ENCODE data around the gene ZPLD1.

The ZPLD1 gene

DNA sequence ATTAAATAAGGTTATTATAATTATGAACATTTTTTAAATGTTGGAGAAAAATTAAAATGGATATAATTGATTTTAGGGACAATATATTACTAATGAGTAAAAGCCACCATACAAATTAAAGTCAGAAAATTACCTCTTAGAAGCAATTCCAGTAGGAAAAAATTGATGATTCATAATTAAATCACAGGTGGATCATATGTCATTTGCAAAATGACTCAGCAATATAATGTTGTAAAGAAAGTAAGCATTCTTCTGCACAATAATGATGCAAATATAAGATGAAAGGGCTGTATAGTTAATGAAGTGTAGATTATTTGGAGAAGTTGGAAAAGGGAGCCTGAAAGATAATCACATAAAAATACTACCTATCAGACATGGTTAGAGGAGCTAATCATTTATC, 25.8 kb downstream of the ZPLD1 start:
- H3K4me3 ChIP-seq = no peak overlapping the region
- intact Hi-C loops (cut with DNase I; ENCODE audit: low total_unique reads) = no loop called here
- H3K9me3 ChIP-seq = no peaks in the 10 kb centered on the region
- no peaks in the 10 kb centered on the region for H3K36me3 ChIP-seq
- TF ChIP-seq, protein P1, sequence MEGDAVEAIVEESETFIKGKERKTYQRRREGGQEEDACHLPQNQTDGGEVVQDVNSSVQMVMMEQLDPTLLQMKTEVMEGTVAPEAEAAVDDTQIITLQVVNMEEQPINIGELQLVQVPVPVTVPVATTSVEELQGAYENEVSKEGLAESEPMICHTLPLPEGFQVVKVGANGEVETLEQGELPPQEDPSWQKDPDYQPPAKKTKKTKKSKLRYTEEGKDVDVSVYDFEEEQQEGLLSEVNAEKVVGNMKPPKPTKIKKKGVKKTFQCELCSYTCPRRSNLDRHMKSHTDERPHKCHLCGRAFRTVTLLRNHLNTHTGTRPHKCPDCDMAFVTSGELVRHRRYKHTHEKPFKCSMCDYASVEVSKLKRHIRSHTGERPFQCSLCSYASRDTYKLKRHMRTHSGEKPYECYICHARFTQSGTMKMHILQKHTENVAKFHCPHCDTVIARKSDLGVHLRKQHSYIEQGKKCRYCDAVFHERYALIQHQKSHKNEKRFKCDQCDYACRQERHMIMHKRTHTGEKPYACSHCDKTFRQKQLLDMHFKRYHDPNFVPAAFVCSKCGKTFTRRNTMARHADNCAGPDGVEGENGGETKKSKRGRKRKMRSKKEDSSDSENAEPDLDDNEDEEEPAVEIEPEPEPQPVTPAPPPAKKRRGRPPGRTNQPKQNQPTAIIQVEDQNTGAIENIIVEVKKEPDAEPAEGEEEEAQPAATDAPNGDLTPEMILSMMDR (IDR thresholded peaks at IDR 0.05) = no peak
- no peaks in the 10 kb centered on the region for H3K4me1 ChIP-seq
- DNase-seq = no peak
- H3K27ac ChIP-seq = no peak overlapping the region
- H3K27me3 ChIP-seq = no peaks in the 10 kb centered on the region

DNA sequence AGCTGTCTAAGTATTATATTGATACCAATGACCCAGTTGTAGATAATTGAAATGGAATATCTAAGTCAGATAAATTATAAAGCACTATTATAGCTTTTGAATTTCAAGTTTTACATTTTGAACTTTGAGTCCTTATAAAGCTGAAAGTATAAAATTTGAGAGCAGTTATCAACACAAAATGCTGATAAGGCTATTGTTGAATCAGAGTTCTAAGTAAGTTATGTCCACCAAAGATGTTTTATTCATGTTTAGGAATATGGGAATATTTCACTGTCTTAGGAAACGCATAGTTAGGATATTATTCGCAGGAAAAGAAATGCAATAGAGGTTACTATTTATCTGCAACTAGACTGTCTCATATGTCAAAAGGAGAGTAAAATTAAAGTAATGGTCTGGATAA, 29.4 kb downstream of the ZPLD1 start:
- H3K4me1 ChIP-seq = no peaks in the 10 kb centered on the region
- DNase-seq = no peak
- TF ChIP-seq, protein P1 (IDR thresholded peaks at IDR 0.05) = no peak
- no peaks in the 10 kb centered on the region for H3K9me3 ChIP-seq
- no peaks in the 10 kb centered on the region for H3K36me3 ChIP-seq
- no peak overlapping the region for H3K4me3 ChIP-seq
- H3K27me3 ChIP-seq = no peaks in the 10 kb centered on the region
- no peak overlapping the region for H3K27ac ChIP-seq
- intact Hi-C loops (cut with DNase I; ENCODE audit: low total_unique reads) = no loop called here

DNA sequence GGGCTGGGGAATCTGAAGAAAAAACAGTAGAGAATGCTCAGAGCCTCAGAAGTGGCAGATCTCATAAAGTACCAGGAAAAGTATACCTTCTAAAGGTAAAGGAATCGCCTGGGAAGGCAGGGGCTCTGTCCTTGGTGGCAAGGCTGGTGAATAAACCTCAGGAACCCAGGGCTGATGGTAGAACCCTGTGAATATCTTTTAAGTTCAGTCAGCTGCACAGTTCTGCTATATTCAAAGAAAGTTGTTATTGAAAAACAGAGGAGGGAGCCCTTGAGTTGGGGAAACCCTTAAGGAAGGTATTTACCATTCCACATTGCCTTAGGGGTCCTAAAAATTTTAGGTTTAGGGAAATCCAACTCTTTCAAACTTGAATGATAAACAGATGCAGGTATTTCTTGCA, 31.2 kb downstream of the ZPLD1 start:
- Histone ChIP-seq H3K4me1 (no peaks in the 10 kb centered on the region), H3K4me3 (no peak overlapping the region), H3K27me3 (no peaks in the 10 kb centered on the region), H3K9me3 (no peaks in the 10 kb centered on the region), H3K27ac (no peak overlapping the region), H3K36me3 (no peaks in the 10 kb centered on the region)
- intact Hi-C loops (cut with DNase I; ENCODE audit: low total_unique reads) = no loop called here
- DNase-seq = no peak
- TF ChIP-seq, protein P1 (IDR thresholded peaks at IDR 0.05) = no peak

DNA sequence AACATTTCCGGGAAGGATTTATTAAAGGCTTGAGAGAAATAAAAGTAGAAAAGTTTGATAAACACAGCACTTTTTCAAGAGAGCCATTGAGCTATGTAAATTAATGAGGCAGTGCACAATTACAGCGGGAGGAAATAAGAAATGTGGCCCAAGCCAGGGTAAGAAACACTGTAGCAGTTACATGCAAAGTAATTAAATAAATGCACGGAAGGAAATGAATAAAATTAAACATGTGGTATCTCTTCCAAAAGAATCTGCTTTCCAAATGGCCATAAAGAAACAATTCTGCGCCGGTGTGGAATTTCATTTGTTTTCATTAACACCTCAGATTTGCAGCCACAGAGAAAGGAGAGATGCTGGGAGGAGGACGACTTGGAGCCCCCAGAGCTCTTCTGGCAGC, 35.3 kb downstream of the ZPLD1 start:
- intact Hi-C loops (cut with DNase I; ENCODE audit: low total_unique reads) = no loop called here
- H3K9me3 ChIP-seq = no peaks in the 10 kb centered on the region
- no peak for DNase-seq

GRCh38 chr3:102471001-102471400, 36.2 kb downstream of the ZPLD1 start:
- no peaks in the 10 kb centered on the region for H3K4me1 ChIP-seq
- no peaks in the 10 kb centered on the region for H3K27me3 ChIP-seq
- no peaks in the 10 kb centered on the region for H3K9me3 ChIP-seq
- intact Hi-C loops (cut with DNase I; ENCODE audit: low total_unique reads) = no loop called here
- H3K36me3 ChIP-seq = no peaks in the 10 kb centered on the region
- H3K4me3 ChIP-seq = no peak overlapping the region
- DNase-seq = no peak
- no peak overlapping the region for H3K27ac ChIP-seq
- TF ChIP-seq, protein P1 (IDR thresholded peaks at IDR 0.05) = no peak

More for the DNA sequence above, 35.3 kb downstream of the ZPLD1 start:
- no peaks in the 10 kb centered on the region for H3K36me3 ChIP-seq
- TF ChIP-seq, protein P1 (IDR thresholded peaks at IDR 0.05) = no peak
- H3K4me1 ChIP-seq = no peaks in the 10 kb centered on the region
- no peaks in the 10 kb centered on the region for H3K27me3 ChIP-seq
- no peak overlapping the region for H3K4me3 ChIP-seq
- no peak overlapping the region for H3K27ac ChIP-seq

GRCh38 chr3:102471491-102471890, 36.7 kb downstream of the ZPLD1 start:
- no peaks in the 10 kb centered on the region for H3K4me1 ChIP-seq
- H3K4me3 ChIP-seq = no peak overlapping the region
- no peak for DNase-seq
- intact Hi-C loops (cut with DNase I; ENCODE audit: low total_unique reads) = no loop called here
- no peaks in the 10 kb centered on the region for H3K9me3 ChIP-seq
- H3K36me3 ChIP-seq = no peaks in the 10 kb centered on the region
- H3K27me3 ChIP-seq = no peaks in the 10 kb centered on the region
- TF ChIP-seq, protein P1 (IDR thresholded peaks at IDR 0.05) = no peak
- no peak overlapping the region for H3K27ac ChIP-seq
